Measurements from ENCODE around the gene DEFB132.

DEFB132 gene

DNA sequence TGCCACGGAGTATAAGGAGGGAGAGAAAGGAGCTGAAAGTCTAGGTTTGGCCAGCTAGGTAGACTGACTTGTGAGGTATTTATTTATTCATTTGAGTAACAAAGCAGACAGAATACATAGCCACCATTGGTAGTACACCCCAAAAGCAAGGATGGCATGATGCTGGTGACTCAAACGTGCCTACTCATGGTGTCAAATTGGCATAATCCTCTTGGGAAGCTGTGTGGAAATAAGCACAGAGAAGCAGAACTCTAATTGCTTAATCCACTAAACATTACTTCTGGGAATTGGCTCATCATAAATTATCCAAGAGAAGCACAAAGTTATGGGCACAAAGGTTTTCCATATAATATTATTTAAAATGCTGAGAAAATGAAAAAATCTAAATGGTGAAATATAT lies 2.5 kb downstream of the DEFB132 start:
- no peak for DNase-seq (ENCODE audit: extremely low read depth in 1 of 2, low read depth in 1 of 2)

DNA sequence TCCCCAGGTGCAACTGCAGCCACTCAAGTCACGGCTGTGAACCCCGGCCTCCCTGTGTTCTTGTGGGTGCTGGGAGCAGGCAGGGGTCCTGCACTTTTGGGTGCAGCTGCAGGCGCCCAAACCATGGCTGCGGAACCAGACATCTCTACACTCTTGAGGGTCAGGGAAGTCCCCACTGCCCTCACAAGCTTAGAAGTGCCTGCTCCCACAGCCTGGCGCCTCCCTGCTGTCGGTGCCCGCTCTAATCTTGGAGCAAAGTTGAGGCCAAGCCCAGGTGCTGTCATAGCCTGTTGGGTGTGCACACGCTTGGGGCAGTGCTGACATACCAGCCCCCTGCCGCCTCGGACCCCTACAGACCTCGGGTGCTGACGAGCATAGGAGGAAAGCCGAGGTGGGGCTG lies 6.2 kb downstream of the DEFB132 start:
- no peak for DNase-seq (ENCODE audit: extremely low read depth in 1 of 2, low read depth in 1 of 2)

DNA sequence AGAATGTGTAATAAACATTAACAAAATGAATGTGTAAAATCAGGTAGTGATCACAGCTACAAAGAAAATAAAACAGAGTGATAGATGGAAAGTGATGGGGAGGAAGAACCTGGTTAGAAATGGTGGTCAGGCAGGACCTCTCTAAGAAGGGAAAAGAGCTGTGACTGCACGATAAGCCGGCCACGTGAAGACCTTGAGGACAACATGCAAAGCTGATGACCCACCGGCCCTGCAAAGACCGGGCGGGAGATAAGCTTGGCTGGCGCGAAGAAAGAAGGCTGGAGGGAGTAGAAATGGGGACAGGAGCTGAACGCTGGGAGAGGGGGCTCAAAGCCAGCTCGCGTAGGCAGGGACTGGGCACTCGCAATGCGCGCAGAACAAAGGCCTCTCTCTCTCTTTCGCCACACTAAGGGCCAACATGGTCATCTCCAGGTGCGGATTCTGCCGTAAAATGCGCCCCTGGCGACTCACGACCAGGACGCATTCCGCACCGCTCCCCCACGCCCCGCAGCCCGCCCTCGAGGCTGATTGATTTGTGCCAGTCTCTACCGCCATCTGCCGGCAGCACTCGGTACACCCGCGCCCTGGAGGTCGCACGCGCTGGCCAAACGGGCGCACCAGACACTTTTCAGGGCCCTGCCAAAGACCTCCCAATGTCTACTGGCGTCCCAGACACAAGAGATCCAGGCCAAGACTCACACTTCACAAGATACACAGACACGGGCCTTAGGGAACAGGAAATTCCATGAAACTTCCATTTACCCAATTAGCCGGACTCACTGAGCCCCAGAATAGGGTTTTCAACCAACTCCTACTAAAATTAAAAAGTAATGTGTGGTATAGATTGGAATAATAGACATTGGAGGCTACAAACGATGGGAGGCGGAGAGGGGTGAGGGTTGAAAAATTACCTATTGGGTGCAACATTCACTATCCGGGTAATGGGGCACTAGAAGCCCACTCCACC lies 9.4 kb downstream of the DEFB132 start:
- DNase-seq (ENCODE audit: extremely low read depth in 1 of 2, low read depth in 1 of 2), result peak; percentile 79

DNA sequence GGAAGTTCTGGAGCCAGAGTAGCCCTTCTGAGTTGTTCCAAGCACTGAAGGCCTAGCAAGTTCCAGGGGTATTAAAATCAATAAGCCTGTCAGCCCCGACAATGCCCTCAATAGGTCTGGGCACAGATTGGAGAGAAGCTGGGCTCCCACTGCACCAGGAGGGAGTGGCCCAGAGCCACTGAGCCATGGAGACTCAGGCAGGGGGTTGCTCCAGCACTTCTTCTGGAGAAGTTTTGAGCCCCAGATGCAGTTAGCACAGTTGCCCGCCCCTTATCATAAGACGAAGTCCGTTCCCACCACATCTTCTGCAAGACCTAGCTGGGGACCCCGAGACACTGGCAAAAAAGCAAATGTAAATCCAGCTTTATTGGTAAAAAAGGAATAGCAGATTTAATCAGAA lies 13.0 kb downstream of the DEFB132 start:
- no peak for DNase-seq (ENCODE audit: extremely low read depth in 1 of 2, low read depth in 1 of 2)

DNA sequence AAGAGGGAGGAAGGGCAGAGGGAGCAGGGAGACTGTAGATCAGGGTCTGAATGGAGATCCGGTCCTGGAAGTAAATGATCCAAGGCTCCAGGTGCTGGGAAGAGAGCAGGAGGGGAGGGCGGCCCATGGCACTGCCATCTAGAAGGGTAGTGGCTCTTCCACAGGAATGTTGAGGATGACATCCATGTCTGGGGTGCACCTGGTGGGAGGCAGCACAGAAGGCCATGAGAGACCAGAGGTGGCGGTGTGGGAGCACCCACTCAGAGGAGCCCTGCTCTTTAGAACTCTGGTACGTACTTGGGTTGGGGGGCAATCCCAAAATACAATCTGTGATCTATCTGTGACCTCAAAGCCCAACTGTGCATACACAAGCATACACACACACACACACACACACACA lies 13.5 kb downstream of the DEFB132 start:
- no peak for DNase-seq (ENCODE audit: extremely low read depth in 1 of 2, low read depth in 1 of 2)

DNA sequence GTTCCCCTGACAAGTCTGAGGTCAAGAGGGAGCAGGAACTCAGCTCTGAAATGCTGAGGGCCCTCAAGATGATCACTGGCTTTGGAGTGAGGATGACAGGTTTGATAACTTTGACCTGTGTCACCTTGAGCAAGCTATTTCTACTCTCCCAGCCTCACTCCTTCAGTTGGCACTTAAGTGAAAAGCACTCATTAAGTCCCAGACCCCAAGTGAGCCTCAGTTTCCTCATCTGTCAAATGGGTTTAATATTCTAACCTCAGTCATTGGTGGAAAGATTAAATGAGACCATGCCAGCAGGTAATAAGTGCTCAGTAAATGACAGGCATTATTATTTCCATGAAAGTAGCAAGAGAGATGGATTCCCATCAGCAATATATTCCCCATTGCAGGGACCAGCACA lies 14.0 kb downstream of the DEFB132 start:
- DNase-seq (ENCODE audit: extremely low read depth in 1 of 2, low read depth in 1 of 2), result no peak

DNA sequence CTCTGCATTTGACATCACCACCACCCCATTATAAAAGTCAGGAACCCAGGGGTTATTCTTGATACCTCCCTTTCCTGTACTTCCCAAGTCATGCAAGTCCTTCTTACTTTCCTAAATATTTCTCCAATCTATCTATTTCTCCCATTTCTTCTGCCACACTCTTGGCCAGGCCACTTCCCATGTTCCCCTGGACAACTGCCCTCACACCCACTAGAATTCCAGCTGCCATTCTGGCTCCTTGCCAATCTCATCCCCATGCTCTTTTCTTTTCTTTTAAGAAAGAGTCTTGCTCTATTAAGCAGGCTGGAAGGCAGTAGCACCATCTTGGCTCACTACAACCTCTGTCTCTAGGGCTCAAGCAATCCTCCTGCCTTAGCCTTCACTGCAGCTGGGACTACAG lies 15.2 kb downstream of the DEFB132 start:
- DNase-seq (ENCODE audit: extremely low read depth in 1 of 2, low read depth in 1 of 2), result no peak

DNA sequence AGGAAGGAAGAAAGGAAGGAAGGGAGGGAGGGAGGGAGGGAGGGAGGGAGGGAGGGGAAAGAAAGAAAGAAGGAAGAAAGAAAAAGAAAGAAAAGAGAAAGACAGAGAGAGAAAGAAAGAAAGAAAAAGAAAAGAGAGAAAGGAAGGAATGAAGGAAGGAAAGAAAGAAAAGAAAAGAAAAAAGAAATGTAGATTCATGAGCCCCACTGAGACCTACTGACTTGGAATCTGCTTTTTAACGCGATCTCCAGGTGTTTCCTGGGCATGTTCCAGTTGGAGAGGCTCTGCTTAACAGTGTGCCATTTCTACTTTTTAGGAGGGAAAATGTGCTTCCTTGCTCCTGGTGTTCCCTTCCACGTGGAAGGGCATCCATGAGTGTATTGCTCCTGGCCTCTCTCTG lies 16.4 kb downstream of the DEFB132 start:
- DNase-seq (ENCODE audit: extremely low read depth in 1 of 2, low read depth in 1 of 2), result no peak

DNA sequence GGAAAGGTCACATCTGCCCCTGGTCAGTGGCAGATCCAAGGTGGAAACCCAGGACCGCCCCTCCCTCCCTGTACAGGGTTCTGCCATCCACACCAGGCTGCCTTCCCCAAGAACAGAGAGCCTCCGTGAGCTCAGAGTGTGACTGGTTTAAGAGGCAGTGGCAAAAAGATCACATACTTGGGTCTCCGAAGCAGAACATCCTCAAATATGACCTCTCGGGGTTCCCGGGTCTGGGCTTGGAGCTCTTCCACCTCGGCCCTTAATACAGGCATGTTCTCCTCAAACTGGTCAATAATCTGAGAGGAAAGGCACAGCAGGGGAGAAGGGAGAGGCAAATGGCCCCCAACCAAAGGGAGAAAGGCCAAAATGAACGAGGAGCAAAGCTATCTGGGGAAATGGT lies 18.3 kb downstream of the DEFB132 start:
- DNase-seq (ENCODE audit: extremely low read depth in 1 of 2, low read depth in 1 of 2), result no peak

DNA sequence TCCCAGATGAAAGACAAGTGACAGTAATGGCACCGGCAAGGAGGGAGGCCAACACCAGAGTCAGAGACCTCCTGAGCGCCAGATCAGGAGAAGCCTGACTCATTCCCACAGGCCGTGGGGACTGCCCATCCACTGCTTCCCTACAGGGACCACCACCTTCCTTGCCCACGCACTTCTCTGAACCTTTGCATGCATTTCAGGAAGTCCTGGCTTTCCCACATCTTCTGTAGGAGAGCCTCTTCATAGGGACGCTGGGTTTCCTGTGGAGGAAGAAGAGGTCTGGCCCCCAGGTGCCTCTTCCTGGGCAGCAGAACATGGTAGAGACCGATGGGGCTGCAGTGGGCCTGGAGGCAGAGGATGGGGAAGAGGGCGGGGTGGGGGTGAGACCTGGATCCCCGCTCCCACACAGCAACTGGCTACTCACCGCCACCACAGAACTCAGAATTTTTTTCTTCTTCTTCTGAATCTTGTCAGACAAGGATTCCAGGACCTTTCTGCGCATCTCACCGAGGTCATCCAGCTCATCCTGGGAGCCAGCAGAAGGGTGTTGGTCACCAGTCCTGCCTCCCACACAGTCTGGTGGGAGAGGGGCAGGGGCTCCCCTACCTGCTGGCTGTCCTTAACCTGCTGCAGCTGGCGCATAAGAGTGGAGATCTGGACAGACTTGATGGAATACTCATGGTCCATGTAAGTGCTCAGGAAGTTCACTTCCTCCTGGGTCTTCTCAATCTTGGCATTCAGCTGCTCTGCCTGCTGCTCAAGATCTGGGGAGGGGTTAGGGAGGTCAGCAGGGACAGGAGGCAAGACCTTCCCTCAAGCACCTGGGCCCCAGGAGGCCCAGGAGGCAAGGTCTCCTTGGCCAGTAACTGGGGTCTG lies 19.3 kb downstream of the DEFB132 start:
- no peak for DNase-seq (ENCODE audit: extremely low read depth in 1 of 2, low read depth in 1 of 2)

DNA sequence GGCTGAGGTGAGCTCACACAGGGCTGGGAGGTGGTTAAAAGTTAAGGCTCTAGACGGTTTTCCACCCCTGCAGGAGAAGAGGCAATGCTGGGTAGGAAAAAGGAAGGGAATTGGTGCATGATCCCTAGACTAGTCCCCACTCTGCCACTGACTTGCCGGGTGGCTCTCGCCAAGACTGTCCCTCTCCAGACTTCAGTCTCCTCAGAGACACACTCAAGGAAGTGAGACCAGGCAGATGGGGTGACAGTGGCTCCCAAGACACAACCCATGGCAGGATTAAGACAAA lies 19.9 kb downstream of the DEFB132 start:
- DNase-seq (ENCODE audit: extremely low read depth in 1 of 2, low read depth in 1 of 2), result no peak

DNA sequence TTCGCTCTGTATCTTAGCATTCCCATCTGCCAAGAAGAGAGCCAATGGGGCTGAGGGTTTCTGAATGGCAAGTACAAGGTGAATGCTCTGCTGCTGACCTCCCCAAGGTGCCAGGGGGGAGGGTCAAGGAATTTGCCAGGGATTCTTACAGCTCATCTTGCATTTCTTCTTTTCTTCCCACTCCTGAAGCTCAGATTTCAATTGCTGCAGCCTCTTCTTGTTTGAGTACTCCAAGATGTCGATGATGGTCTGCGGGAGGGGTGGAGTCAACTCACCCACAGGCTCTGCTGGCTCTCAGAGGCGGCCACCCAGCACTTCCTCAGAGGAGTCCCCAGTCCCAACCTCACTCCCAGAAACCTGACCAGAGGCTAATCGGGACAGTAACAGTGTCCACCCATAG lies 20.7 kb downstream of the DEFB132 start:
- no peak for DNase-seq (ENCODE audit: extremely low read depth in 1 of 2, low read depth in 1 of 2)

DNA sequence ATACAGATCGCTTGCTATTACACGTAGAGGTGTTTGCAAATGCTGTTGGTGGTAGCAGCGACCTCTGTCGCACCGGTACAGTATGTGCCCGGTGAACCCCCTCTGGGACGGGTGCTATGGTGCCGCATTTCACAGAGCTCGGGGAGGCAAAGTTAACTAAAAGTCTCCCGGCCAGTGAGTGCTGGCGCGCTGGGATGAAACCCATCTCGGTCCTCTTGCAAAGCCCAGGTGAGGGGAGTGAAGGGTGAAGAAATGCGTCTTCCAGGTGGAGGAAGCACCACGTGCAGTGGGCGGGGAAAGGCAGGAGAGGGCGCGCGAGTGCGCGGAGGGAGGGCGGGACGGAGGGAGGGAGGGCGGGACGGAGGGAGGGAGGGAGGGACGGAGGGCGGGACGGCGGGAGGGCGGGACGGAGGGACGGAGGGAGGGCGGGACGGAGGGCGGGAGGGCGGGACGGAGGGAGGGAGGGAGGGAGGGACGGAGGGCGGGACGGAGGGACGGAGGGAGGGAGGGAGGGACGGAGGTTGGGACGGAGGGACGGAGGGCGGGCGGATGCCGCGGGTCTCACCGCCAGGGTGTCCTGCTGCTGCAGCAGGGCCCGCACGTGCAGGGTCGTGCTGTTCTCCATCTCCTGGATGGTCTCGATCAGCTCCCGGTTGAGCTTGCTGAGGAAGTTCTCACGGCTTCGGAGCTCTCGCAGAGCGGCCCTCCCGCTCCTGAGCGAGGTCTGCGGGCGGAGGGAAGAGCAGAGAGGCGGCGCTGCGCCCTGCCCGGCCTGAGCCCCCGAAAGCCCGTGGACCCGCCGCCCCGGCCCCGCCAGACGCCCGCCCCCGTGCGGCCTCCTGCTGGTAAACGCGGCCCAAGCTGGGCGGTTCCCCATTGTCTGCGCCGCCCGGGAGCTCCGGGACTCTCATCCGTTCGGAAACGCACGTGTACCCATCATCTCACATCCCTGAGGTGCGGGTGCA lies 21.4 kb downstream of the DEFB132 start:
- no peak for DNase-seq (ENCODE audit: extremely low read depth in 1 of 2, low read depth in 1 of 2)

DNA sequence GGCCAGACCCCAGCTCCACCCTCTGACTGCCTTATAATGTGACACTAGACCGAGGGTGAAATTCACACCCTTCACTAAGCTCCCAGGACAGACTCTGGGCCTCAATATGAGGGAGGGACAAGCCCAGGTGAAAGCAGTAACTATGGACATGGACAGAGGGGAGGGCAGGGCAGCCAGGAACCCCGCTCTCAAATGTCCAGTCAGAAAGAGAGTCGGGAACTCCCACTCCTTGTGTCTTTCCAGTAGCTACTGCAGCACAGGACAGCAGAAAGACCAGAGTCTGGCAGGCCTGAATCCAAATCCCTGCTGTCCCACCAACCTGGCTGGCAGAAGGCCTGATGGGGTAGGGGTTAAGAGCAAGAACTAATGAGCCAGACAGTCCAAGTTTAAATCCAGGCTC lies 26.6 kb downstream of the DEFB132 start:
- DNase-seq (ENCODE audit: extremely low read depth in 1 of 2, low read depth in 1 of 2), result no peak

DNA sequence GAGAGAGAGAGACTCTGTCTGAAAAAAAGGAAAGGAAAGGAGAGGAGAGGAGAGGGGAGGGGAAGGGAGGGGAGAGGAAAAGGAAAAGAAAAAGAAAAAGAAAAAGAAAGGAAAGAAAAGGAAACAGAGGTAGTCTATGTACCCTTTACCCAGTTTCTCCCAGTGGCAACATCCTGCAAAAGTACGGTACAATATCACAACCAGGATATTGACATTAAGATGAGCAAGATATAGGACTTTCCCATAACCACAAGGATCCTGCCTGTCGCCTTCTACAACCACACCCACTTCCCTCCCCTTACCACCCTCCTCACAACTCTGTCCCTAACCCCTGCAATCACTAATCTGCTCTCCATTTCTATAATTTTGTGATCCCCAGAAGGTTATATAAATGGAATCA lies 29.0 kb downstream of the DEFB132 start:
- no peak for DNase-seq (ENCODE audit: extremely low read depth in 1 of 2, low read depth in 1 of 2)

DNA sequence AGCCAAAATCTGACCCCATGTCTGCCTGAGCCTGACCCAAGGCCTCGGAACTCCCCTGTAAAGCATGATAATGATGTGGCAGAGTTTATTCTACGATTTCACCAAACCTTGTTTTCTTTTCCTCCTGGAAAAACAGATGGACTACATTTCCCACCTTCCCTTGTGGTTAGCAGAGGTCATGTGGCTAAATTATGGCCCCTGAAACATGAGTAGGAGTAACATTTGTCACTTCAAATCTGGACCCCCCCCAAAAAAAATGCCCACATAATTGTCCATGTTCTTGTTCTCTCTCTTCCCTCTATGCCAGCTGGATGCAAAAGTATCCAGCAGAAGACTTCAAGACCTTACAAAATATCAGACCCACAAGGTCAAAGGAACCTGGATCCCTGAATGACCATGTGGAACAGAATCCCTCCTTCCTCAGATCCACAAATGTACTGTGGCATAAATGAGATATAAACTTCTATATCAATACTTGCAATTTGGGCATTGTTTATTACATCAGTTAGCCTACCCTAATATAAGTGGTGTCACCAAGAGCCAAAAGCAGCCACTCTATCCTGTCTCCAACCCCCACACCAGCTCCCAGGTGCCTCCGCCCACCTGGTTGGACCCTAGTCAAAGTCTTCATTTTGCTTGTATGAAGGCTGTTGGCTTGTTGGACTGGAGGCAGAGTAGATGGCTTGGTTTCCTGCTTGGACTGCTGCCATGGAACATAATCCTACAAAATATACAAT lies 31.6 kb downstream of the DEFB132 start:
- no peak for DNase-seq (ENCODE audit: extremely low read depth in 1 of 2, low read depth in 1 of 2)

DNA sequence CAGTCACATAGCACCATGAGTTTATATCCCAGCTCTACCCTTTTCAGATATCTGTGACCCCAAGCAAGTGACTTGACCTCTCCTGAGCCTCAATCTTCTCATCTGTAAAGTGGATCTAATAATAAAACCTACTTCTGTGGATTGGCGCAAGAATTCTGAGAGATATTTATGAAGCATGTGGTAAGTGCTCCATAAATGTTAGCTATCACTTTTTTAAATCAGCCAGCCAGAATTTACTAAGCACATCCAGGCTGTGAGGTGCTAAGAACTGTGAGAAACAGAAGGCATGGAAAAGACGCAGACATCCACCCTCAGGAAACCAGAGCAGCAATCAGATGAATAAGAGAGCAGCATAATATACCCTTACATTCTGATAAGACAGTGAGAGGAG lies 32.2 kb downstream of the DEFB132 start:
- DNase-seq (ENCODE audit: extremely low read depth in 1 of 2, low read depth in 1 of 2), result no peak

DNA sequence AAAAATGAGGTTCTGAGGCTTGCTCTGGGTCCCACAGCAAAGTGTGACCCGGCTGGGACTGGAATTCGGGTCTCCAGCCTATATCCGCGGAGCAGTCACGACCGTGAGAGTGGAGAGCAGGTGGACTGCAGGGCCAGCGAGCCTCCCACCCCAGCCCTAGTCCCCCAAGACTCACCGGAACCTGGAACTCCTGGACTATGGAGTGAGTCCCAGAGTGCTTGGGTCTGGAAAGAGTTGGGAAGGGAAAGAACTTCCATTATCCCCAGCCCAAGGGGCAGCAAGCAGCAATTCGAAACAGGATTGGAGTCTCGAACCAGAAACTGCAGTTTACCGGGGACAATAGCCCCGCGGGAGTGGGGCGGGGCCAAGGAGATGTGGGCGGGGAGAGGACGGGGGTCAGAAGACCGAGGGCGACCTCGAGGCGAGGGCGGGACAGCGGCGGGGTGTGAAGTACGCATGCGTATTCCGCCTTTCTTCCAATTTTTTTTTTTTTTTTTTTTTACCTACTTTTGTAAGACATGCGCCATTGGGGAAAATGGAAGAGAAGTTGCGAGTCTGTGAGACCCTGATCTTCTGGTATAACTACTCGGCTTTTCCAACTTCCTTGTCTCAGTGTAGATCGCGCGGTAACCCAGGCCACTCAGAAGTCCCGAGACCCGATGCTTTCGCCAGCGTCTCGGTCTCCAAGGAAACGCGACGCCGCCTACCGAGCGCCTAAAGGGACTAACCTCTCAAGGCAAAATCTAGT lies 32.7 kb downstream of the DEFB132 start, which contains the start of gene C20orf96:
TSS of gene C20orf96 (minus strand) at position 667 of the 748 bp plus-strand sequence. CDS start at position 527, 140 bp downstream.
- DNase-seq (ENCODE audit: extremely low read depth in 1 of 2, low read depth in 1 of 2), result peak; percentile 73 to 85

DNA sequence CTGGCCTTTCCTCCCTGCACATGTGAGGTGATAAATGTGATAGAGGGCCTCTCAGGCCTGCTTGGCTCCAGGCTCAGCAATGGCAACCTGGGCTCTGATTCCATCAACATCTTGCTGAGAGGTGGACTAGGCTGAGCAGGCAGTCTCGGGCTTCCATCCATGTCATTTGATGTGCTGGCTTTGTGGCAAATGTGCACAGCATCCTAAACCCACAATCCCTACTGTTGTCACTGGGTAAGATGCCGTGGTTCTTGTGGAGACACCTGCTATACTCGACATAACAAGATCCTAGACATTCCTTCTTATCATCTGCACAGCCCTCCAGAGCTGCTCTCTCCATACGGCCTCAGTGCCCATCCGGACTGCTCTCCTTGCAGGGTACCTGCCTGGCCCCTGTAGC lies 37.1 kb downstream of the DEFB132 start:
- DNase-seq (ENCODE audit: extremely low read depth in 1 of 2, low read depth in 1 of 2), result no peak

All from stimulated activated CD8-positive, alpha-beta memory T cell treated with anti-CD3 and anti-CD28 coated beads, Interleukin-7, amount 100 ng/mL, for 48 hours (primary cell).